Astrocyte (in vitro differentiated cells and primary cell): Measurements from ENCODE around the gene BCAR1.

Experiments
- EZH2 ChIP-seq: IDR thresholded peaks from 2 replicates; pipeline ENCODE4 v1.6.1; 2012; ENCODE audit warnings: mild to moderate bottlenecking, low read length, inconsistent platforms; ENCODE audit not compliant: insufficient read depth
- TF ChIP-seq, protein P1 (sequence below): IDR thresholded peaks from 2 replicates; pipeline ENCODE4 v1.5.1; 2011; ENCODE audit warnings: low read depth, mild to moderate bottlenecking, inconsistent platforms, low read length, moderate library complexity; ENCODE audit not compliant: insufficient read depth

DNA sequence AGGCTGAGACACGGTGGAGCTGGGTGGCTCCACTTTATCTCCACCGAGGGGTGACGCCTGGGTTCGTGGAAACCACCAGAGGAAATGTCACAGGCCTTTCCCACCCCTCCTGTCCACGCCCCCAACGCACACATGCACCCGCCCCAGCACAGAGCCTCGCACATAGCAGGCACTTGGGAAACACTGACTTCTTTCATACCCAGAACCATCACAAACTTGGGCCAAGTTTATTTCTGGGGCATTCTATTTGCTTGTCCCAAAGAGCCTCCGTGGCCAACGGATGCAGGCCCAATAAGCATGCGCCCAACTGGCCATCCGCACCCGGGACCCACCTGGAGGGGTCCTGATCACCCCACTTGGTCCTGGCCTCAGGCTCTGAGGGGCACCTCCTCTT is 3.3 kb downstream of the BCAR1 start:
- TF ChIP-seq, protein P1, sequence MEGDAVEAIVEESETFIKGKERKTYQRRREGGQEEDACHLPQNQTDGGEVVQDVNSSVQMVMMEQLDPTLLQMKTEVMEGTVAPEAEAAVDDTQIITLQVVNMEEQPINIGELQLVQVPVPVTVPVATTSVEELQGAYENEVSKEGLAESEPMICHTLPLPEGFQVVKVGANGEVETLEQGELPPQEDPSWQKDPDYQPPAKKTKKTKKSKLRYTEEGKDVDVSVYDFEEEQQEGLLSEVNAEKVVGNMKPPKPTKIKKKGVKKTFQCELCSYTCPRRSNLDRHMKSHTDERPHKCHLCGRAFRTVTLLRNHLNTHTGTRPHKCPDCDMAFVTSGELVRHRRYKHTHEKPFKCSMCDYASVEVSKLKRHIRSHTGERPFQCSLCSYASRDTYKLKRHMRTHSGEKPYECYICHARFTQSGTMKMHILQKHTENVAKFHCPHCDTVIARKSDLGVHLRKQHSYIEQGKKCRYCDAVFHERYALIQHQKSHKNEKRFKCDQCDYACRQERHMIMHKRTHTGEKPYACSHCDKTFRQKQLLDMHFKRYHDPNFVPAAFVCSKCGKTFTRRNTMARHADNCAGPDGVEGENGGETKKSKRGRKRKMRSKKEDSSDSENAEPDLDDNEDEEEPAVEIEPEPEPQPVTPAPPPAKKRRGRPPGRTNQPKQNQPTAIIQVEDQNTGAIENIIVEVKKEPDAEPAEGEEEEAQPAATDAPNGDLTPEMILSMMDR = no peak
- TF ChIP-seq EZH2 = no peak
